HG02623 (cell line): ENCODE results near the gene UTS2.

Source experiments
- ATAC-seq: cut with Tn5 transposase; IDR thresholded peaks from one replicate; pipeline ENCODE4 v1.9.1; 2021; ENCODE audit warnings: moderate library complexity; ENCODE audit not compliant: unreplicated experiment

Gene UTS2

DNA sequence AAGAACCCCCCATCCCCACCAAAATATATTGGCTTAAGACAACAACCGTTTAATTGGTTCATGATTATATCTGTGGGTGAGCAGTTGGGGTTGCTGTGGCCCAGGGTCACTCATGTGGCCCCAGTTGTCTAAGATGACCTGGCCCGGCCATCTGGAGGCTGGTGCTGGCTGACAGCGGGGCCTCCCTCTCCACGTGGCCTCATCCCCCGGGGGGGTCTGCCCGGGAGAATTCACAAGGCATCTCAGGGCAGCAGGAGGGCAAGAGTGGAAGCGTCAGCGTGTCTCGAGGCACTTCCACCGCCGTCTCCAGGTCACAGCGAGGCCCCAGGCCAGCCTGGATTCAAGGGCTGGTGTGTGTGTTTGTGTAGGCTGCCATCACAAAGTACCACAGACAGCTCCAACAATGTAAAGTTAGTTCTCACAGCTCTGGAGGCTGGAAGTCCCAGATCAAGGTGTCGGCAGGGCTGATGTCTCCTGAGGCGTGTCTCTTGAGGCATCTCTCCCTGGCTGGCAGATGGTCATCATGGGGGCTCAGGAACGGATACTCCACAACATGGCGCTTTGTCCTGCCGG lies 11.0 kb upstream of the UTS2 start:
- no peak for ATAC-seq

DNA sequence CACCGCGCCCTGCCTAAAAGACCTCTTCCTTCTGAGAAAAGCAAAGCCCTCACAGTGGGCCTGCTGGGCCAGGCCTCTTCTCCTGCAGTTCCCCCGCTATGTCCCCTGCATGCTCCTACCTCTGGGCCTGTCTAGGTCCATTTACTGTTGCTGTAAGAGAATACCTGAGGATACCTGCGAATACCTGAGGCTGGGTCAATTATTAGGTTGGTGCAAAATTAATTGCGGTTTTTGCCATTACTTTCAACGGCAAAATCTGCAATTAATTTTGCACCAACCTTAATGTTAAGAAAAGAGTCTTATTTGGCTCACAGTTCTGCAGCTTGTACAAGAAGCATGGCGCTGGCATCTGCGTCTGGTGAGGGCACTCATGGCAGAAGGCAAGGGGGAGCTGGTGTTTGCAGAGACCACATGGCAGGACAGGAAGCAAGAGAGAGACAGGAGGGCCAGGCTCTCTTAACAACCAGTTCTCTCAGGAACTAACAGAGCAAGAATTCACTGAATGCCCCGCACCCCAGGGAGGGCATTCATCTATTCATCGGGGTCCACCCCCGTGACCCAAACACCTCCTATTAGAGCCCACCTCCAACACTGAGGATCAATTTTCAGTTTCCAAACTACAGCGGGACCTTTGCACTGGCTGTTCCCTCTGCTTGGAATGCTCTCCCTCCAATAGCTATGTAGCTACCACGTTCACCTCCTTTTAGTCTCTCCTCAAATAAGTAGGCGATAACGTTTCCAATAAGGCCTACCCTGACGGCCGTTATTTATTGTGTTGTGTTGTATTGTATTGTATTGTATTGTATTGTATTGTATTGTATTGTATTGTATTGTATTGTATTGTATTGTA lies 9.6 kb upstream of the UTS2 start:
- no peak for ATAC-seq

DNA sequence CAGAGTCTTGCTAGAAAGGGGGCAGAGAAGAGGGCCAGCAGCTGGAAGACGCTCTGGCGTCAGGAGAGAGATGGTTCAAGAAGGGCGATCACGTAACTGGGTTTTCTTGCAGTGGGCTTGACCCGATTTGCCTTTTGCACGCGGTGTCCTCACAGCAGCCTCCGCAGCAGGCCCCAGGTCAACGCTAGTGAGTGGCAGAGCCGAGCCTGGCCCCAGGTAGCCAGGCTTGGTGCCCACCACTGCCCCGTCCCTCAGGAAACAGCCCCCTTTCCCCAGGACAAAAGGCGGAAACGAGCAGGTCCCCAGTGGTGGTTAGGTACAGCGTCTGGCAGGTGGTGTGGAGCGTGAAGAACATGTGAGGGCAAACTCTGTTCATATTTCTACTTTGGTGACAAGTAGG lies 8.6 kb upstream of the UTS2 start:
- no peak for ATAC-seq

DNA sequence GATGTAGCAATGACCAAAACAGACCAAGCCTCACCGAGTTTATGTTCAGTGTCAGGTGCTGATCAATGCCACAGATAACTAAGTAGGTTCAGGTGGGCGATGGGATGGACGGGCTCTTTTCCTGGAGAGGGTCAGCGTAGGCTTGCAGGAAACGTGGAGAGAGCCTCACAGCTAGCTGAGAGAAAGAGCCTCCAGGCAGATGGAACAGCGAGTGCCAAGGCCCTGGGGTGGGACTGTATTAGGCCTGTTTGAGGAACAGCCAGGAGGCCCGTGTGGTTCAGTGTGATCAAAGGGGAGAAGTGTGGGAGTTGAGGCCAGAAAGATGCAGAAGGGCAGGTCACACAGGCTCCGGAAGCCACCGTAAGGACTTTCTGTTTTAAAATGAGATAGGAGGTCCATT lies 7.3 kb upstream of the UTS2 start:
- ATAC-seq = no peak

DNA sequence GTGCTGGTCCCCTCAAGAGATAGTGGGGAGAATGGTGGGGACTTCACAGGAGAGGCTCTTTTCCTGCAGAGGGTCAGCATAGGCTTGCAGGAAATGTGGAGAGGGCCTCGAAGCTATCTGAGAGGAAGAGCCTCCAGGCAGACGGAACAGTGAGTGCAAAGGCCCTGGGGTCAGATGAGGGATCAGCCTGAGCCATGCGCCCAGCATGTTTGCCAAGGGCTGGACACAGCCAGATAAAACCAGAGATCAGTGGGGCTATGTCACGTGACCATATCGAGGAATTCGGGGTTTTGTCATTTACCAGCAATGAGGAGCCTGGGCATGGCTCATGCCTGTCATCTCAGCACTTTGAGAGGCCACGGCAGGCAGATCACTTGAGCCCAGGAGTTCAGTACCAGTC lies 6.5 kb upstream of the UTS2 start:
- ATAC-seq = no peak

- no peak for ATAC-seq
Measured at GRCh38 chr1:7857985-7858384, 5.1 kb upstream of the UTS2 start.

DNA sequence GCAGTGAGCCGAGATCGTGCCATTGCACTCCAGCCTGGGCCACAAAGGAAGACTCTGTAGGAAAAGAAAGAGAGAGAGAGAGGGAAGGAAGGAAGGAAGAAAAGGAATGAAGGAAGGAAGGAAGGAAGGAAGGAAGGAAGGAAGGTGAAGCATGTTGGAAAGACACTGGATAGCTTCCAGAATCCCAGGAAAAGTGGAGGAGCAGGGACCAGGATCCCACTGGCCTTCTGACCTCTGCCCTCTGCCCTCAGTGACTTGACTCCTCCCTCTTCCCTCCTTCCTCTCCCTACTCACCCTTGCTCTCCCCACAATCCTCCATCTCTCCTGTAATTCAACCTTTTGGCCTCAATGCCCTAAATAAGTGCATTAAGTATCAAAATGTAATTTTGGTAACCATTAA lies 4.1 kb upstream of the UTS2 start:
- no peak for ATAC-seq

DNA sequence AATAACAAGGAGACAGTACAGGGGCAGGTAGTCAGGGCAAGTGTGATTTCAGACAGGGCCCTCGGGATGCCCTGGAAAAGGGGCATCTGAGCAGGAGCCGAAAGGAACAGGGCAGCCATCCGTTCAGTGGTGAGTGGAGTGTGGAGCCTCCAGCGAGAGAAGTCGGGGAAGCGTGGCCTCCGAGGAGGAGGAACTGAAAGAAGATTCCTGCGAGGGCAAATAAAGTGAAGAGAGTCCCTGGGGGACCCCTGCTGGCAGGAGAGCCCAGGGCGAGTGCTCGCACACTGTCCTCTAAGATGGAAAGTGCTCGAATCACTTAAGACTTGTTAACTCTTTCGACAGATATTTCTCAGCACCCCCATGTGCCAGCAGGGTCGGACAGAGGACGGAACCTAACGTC lies 3.5 kb upstream of the UTS2 start:
- ATAC-seq = no peak

DNA sequence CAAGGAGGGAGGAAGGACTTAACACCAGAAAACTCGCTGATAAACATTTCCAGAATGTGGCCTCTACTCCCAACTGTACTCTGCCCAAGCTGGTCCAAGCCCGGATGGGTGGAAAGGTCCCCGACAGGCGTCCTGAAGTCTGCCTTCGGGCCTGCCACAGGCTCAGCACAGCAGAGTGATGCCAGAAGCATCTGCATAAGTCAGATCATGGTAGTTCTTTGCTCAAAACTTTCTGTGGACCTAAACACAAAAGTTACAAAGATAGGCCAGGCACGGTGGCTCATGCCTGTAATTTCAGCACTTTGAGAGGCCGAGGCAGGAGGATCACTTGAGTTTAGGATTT lies 790 bp upstream of the UTS2 start:
- no peak for ATAC-seq

DNA sequence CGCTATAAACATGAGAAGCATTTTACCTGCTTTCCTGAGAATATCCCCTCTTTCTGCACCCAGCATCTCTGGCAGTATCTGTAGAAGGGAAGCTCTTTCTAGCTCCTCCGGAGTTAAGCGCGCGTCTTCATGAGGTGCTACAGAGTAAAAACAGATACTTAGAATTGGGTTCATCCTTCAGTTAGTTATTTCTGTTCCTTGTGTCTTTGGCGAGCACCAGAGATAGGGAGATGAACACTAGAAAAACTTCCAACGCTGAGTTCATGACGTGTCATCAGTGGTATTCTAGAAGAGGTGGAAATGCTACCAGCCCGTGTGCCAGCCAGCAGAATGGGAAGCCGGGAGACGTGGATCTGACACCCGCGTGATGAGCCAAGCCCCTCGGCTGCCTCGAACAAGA lies 2.1 kb downstream of the UTS2 start:
- ATAC-seq = no peak

GRCh38 chr1:7847599-7847998 lies 5.3 kb downstream of the UTS2 start:
- no peak for ATAC-seq

- no peak for ATAC-seq
Measured at GRCh38 chr1:7846656-7847055, 6.2 kb downstream of the UTS2 start.

DNA sequence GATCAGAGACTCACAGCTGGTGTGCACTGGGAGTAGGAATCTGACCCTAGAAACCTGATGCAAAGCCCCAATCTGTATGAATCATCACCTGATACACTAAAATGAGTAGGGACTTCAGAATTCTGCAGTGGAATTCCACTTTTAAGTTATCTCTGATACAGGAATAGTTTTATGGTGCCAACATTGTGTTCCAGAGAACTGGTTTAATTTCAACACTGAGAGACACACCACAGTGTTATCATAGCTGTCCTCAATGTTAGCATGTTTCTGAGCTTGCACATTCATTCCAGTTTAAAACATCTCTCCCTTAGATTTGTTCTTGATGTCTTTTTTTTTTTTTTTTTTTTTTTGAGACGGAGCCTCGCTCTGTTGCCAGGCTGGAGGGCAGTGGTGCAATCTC lies 7.1 kb downstream of the UTS2 start:
- no peak for ATAC-seq

- ATAC-seq = no peak
Measured at GRCh38 chr1:7842517-7842916, 10.3 kb downstream of the UTS2 start.

GRCh38 chr1:7839526-7839925 lies 13.3 kb downstream of the UTS2 start:
- ATAC-seq = no peak

- ATAC-seq = no peak
Measured at GRCh38 chr1:7838714-7839113, 14.2 kb downstream of the UTS2 start.

DNA sequence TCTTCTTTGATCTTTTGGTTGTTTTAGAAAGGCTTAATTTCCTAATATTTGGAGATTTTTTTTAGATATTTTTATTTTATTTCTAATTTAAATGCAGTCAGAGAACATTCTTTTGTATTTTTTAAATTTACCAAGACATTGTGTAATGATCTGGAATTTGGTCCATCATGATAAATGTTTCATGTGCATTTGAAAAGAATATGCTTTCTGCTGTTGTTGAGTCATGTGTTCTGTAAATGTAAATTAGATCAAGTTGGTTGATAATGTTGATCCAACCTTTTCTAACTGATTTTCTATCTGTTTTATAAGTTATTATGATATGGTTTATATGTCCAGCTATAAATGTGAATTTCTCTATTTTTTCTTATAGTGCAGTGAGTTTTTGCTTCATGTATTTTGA lies 19.8 kb downstream of the UTS2 start:
- no peak for ATAC-seq

DNA sequence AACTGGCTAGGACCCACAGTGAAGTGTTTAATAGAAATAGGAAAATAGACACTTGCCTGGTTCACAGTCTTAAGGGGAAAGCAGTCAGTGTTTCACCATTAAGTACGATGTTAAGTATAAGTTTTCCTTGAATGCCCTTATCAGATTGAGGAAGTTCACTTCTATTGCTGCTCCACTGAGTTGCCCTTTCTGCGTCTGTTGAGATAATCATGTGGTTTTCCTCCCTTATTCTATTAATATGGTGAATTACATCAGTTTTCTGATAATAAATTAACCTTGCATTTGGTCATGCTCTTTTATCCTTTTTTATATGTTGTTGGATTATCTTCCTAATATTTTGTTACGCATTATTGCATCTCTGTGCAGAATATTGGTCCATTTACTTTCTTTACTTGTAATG lies 21.4 kb downstream of the UTS2 start:
- ATAC-seq = no peak

DNA sequence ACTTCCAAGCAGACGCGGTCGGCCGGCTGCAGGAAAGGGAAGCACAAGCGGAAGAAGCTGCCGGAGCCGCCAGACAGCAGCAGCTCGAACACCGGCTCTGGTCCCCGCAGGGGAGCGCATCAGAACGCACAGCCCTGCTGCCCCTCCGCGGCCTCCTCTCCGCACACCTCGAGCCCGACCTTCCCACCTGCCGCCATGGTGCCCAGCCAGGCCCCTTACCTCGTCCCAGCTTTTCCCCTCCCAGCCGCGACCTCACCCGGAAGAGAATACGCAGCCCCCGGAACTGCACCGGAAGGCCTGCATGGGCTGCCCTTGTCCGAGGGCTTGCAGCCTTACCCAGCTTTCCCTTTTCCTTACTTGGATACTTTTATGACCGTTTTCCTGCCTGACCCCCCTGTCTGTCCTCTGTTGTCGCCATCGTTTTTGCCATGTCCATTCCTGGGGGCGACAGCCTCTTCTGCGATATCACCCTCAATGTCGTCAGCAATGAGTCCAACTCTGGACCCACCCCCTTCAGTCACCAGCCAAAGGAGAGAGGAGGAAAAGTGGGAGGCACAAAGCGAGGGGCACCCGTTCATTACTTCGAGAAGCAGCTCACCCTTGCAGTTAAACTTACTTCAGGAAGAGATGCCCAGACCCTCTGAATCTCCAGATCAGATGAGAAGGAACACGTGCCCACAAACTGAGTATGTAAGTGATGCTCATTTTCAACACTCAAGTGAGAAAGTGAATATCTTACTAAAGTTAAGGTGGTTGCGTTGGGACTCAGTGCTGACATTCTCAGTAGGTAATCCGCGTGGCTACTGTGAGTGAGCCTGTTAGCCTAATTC lies 25.5 kb downstream of the UTS2 start:
- no peak for ATAC-seq

DNA sequence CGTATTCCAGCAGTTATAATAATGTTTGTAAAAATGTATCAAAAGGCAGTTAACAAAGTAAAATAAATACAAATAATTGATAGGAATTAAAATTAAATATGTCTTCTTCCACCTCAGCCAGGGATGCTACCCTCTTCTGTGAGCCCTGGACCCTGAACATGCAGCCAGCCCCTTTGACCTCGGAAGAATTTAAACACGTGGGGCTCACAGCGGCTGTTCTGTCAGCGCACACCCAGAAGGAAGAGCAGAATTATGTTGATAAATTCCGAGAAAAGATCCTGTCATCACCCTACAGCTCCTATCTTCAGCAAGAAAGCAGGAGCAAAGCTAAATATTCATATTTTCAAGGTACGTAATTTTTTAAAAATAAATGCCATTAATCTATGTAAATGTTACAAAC lies 26.5 kb downstream of the UTS2 start:
- ATAC-seq = no peak

- no peak for ATAC-seq
Measured at GRCh38 chr1:7824701-7825100, 28.2 kb downstream of the UTS2 start.

- ATAC-seq = no peak
Measured at GRCh38 chr1:7821282-7821681, 31.6 kb downstream of the UTS2 start.
